Measurements from ENCODE around the gene SLX1A.

SLX1A gene

GRCh38 chr16:30179195-30179594, 14.5 kb upstream of the SLX1A start:
- H3K9me3 ChIP-seq (ENCODE audit: severe bottlenecking) = no peaks in the 10 kb centered on the region
- no peak for DNase-seq (ENCODE audit: low spot score)
- no peaks in the 10 kb centered on the region for H3K36me3 ChIP-seq (ENCODE audit: low read depth)
- H3K27ac ChIP-seq (ENCODE audit: poor library complexity, severe bottlenecking) = no peak overlapping the region
- ATAC-seq (ENCODE audit: low read depth) = no peak
- no peaks in the 10 kb centered on the region for H3K27me3 ChIP-seq (ENCODE audit: insufficient read depth, poor library complexity, severe bottlenecking)
- no peak for TF ChIP-seq CTCF (IDR thresholded peaks at IDR 0.05; ENCODE audit: poor library complexity, severe bottlenecking)
- H3K4me1 ChIP-seq (ENCODE audit: insufficient read depth, poor library complexity, severe bottlenecking) = no peaks in the 10 kb centered on the region
- no peak overlapping the region for H3K4me3 ChIP-seq (ENCODE audit: severe bottlenecking)

GRCh38 chr16:30179931-30180330, 13.7 kb upstream of the SLX1A start:
- no peaks in the 10 kb centered on the region for H3K27me3 ChIP-seq (ENCODE audit: insufficient read depth, poor library complexity, severe bottlenecking)
- no peak overlapping the region for H3K4me3 ChIP-seq (ENCODE audit: severe bottlenecking)
- TF ChIP-seq CTCF (IDR thresholded peaks at IDR 0.05; ENCODE audit: poor library complexity, severe bottlenecking) = no peak
- DNase-seq (ENCODE audit: low spot score) (no peak), ATAC-seq (ENCODE audit: low read depth) (no peak)
- H3K36me3 ChIP-seq (ENCODE audit: low read depth) = no peaks in the 10 kb centered on the region
- H3K27ac ChIP-seq (ENCODE audit: poor library complexity, severe bottlenecking) = no peak overlapping the region
- no peaks in the 10 kb centered on the region for H3K4me1 ChIP-seq (ENCODE audit: insufficient read depth, poor library complexity, severe bottlenecking)
- no peaks in the 10 kb centered on the region for H3K9me3 ChIP-seq (ENCODE audit: severe bottlenecking)

GRCh38 chr16:30180741-30181140, 12.9 kb upstream of the SLX1A start:
- DNase-seq (ENCODE audit: low spot score) = no peak
- no peak overlapping the region for H3K27ac ChIP-seq (ENCODE audit: poor library complexity, severe bottlenecking)
- TF ChIP-seq CTCF (IDR thresholded peaks at IDR 0.05; ENCODE audit: poor library complexity, severe bottlenecking) = no peak
- H3K4me1 ChIP-seq (ENCODE audit: insufficient read depth, poor library complexity, severe bottlenecking) = no peaks in the 10 kb centered on the region
- H3K4me3 ChIP-seq (ENCODE audit: severe bottlenecking) = no peak overlapping the region
- no peaks in the 10 kb centered on the region for H3K9me3 ChIP-seq (ENCODE audit: severe bottlenecking)
- no peak for ATAC-seq (ENCODE audit: low read depth)
- H3K36me3 ChIP-seq (ENCODE audit: low read depth) = no peaks in the 10 kb centered on the region
- H3K27me3 ChIP-seq (ENCODE audit: insufficient read depth, poor library complexity, severe bottlenecking) = no peaks in the 10 kb centered on the region

GRCh38 chr16:30183233-30184095, 10.2 kb upstream of the SLX1A start, which contains the start of gene CORO1A:
TSS of gene CORO1A (plus strand) at chr16:30183602. CDS start at chr16:30185210, 1,608 bp downstream.
- Histone ChIP-seq H3K9me3 (ENCODE audit: severe bottlenecking) (no peaks in the 10 kb centered on the region), H3K27ac (ENCODE audit: poor library complexity, severe bottlenecking) (peak within 1 kb of the TSS; percentile 11), H3K4me3 (ENCODE audit: severe bottlenecking) (peak within 1 kb of the TSS; percentile 47), H3K4me1 (ENCODE audit: insufficient read depth, poor library complexity, severe bottlenecking) (no peaks in the 10 kb centered on the region), H3K27me3 (ENCODE audit: insufficient read depth, poor library complexity, severe bottlenecking) (no peaks in the 10 kb centered on the region), H3K36me3 (ENCODE audit: low read depth) (peaks cover 6% of the 10 kb centered on the region)
- ATAC-seq (ENCODE audit: low read depth) (peak; percentile 89), DNase-seq (ENCODE audit: low spot score) (peak; percentile 81)
- no peak for TF ChIP-seq CTCF (IDR thresholded peaks at IDR 0.05; ENCODE audit: poor library complexity, severe bottlenecking)

Data from RWPE2 (cell line).